GM23338 (cell line): Measurements from ENCODE around the gene FNDC4. TPM values are rescaled to one million over a fixed set of nuclear protein-coding genes. Genes with fewer than 3 reads are reported as not detected.

Source experiments
- ATAC-seq: fragments of 200-7000 bp; cut with Tn5 transposase; 3 replicates; pipeline ENCODE4 v1.9.1; 2020
- DNase-seq: peaks from one replicate; pipeline ENCODE4 v3.0.0-alpha.2; 2015; ENCODE audit warnings: low spot score
- H2AFZ ChIP-seq: fragments of 200-600 bp; sonication (generic); 2 replicates; pipeline ENCODE4 v1.8.0; 2016; ENCODE audit warnings: antibody characterized with exemption, mild to moderate bottlenecking, moderate library complexity
- H3F3A ChIP-seq: fragments of 200-600 bp; sonication (generic); replicated peaks from 2 replicates; pipeline ENCODE4 v1.8.0; 2017; ENCODE audit warnings: antibody characterized with exemption, mixed run types, low read depth
- H3K27ac ChIP-seq: fragments of 200-600 bp; sonication (generic); 2 replicates; pipeline ENCODE4 v1.6.1; 2016; ENCODE audit warnings: low read depth
- H3K27me3 ChIP-seq: fragments of 200-600 bp; sonication (generic); 2 replicates; pipeline ENCODE4 v1.8.0; 2016; ENCODE audit warnings: mild to moderate bottlenecking, mixed run types, moderate library complexity; ENCODE audit not compliant: insufficient read depth
- H3K36me3 ChIP-seq: fragments of 200-600 bp; sonication (generic); 2 replicates; pipeline ENCODE4 v1.8.0; 2016; ENCODE audit warnings: mild to moderate bottlenecking; ENCODE audit not compliant: insufficient read depth
- H3K4me1 ChIP-seq: fragments of 200-600 bp; sonication (generic); 2 replicates; pipeline ENCODE4 v1.8.0; 2016; ENCODE audit warnings: mild to moderate bottlenecking, moderate library complexity; ENCODE audit not compliant: insufficient read depth
- H3K4me2 ChIP-seq: fragments of 200-600 bp; sonication (generic); 2 replicates; pipeline ENCODE4 v1.7.1; 2017; ENCODE audit warnings: mixed run types
- H3K4me3 ChIP-seq: fragments of 200-600 bp; sonication (generic); 2 replicates; pipeline ENCODE4 v1.6.1; 2016; ENCODE audit warnings: mixed run types
- H3K79me2 ChIP-seq: fragments of 200-600 bp; sonication (generic); replicated peaks from 2 replicates; pipeline ENCODE4 v1.8.0; 2017; ENCODE audit warnings: mild to moderate bottlenecking; ENCODE audit not compliant: insufficient read depth
- H3K9me2 ChIP-seq: fragments of 200-600 bp; sonication (generic); 2 replicates; pipeline ENCODE4 v1.8.0; 2017; ENCODE audit not compliant: insufficient read depth
- H4K20me1 ChIP-seq: fragments of 200-600 bp; sonication (generic); replicated peaks from 2 replicates; pipeline ENCODE4 v1.8.0; 2017; ENCODE audit warnings: mild to moderate bottlenecking; ENCODE audit not compliant: insufficient read depth
- H3K27ac Mint-ChIP-seq: 2 replicates; pipeline ENCODE4 v1.8.0; 2020; ENCODE audit warnings: inconsistent platforms, mild to moderate bottlenecking, moderate library complexity, mixed read lengths
- H3K27me3 Mint-ChIP-seq: 3 replicates; pipeline ENCODE4 v1.8.0; 2022; ENCODE audit warnings: low read depth, mild to moderate bottlenecking, moderate library complexity, mixed read lengths, inconsistent platforms; ENCODE audit not compliant: insufficient read depth, poor library complexity
- H3K36me3 Mint-ChIP-seq: 3 replicates; pipeline ENCODE4 v1.8.0; 2021; ENCODE audit warnings: low read depth, mild to moderate bottlenecking, inconsistent platforms, moderate library complexity, mixed read lengths
- H3K4me1 Mint-ChIP-seq: 3 replicates; pipeline ENCODE4 v1.8.0; 2020; ENCODE audit warnings: mild to moderate bottlenecking, inconsistent platforms, mixed read lengths
- H3K4me3 Mint-ChIP-seq: 3 replicates; pipeline ENCODE4 v1.8.0; 2021; ENCODE audit warnings: moderate library complexity, mild to moderate bottlenecking, inconsistent platforms, mixed read lengths
- H3K9me3 Mint-ChIP-seq: 3 replicates; pipeline ENCODE4 v1.8.0; 2020; ENCODE audit warnings: moderate library complexity, mild to moderate bottlenecking, inconsistent platforms, mixed read lengths
- CREB1 ChIP-seq: fragments of 250-450 bp; sonication (Bioruptor Pico); IDR thresholded peaks from 2 replicates; pipeline ENCODE4 v1.5.0; 2020; ENCODE audit warnings: low read depth, mild to moderate bottlenecking, moderate library complexity
- EZH2phosphoT487 ChIP-seq: fragments of 200-600 bp; sonication (generic); IDR thresholded peaks from one replicate; pipeline ENCODE4 v1.8.1; 2018; ENCODE audit warnings: antibody characterized with exemption; ENCODE audit not compliant: unreplicated experiment
- NANOG ChIP-seq: IDR thresholded peaks from 2 replicates; pipeline ENCODE4 v1.6.1; 2016; ENCODE audit warnings: antibody characterized with exemption, borderline replicate concordance
- REST ChIP-seq: IDR thresholded peaks from one replicate; pipeline ENCODE4 v1.6.1; 2018; ENCODE audit warnings: antibody characterized with exemption; ENCODE audit not compliant: unreplicated experiment
- STAT1 ChIP-seq: IDR thresholded peaks from one replicate; pipeline ENCODE4 v1.6.1; 2016; ENCODE audit warnings: antibody characterized with exemption; ENCODE audit not compliant: unreplicated experiment
- ZNF114 ChIP-seq: fragments of 250-450 bp; sonication (Bioruptor Pico); IDR thresholded peaks from 2 replicates; pipeline ENCODE4 v1.5.0; 2020; ENCODE audit warnings: mild to moderate bottlenecking, moderate library complexity
- polyA plus RNA-seq: library from polyadenylated mRNA; unstranded; fragments of >200 nt; fragmentation: Nextera tagmentation; extraction: Ambion mirVana; gene quantifications from 2 replicates; pipeline ENCODE4 v1.2.1, GENCODE V29; 2016
- total RNA-seq: library from RNA; depleted of rRNA; stranded (reverse); fragments of >200 nt; shearing (Covaris generic); gene quantifications from 2 replicates; pipeline ENCODE4 v1.2.3, GENCODE V29; 2014
- TF ChIP-seq, protein P1 (sequence below): fragments of 250-450 bp; sonication (Bioruptor Pico); IDR thresholded peaks from 2 replicates; pipeline ENCODE4 v1.5.0; 2020; ENCODE audit warnings: mild to moderate bottlenecking, moderate library complexity

Gene FNDC4
- total and polyA plus RNA-seq, 2 experiments from 2014 or later, result 5.9 to 13.3 TPM

DNA sequence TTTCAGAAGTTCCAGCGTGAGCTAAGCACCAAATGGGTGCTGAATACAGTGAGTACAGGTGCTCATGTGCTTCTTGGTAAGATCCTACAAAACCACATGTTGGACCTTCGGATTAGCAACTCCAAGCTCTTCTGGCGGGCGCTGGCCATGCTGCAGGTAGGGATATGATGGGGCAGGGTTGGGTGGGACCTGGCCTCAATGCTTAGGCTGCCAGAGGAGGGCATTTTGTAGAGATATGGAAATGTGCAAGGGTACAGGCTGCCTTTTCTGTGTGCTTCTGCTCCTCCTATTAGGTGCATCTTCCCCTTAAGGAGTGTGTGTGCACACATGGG lies 23.7 kb upstream of the FNDC4 start:
- no peak overlapping the region for H3K4me2 ChIP-seq
- Mint-ChIP-seq H3K27me3 (peaks cover 3% of the 10 kb centered on the region), H3K4me3 (no peak overlapping the region), H3K36me3 (no peaks in the 10 kb centered on the region), H3K9me3 (no peaks in the 10 kb centered on the region), H3K27ac (no peak overlapping the region), H3K4me1 (no peaks in the 10 kb centered on the region)
- TF ChIP-seq, protein P1, sequence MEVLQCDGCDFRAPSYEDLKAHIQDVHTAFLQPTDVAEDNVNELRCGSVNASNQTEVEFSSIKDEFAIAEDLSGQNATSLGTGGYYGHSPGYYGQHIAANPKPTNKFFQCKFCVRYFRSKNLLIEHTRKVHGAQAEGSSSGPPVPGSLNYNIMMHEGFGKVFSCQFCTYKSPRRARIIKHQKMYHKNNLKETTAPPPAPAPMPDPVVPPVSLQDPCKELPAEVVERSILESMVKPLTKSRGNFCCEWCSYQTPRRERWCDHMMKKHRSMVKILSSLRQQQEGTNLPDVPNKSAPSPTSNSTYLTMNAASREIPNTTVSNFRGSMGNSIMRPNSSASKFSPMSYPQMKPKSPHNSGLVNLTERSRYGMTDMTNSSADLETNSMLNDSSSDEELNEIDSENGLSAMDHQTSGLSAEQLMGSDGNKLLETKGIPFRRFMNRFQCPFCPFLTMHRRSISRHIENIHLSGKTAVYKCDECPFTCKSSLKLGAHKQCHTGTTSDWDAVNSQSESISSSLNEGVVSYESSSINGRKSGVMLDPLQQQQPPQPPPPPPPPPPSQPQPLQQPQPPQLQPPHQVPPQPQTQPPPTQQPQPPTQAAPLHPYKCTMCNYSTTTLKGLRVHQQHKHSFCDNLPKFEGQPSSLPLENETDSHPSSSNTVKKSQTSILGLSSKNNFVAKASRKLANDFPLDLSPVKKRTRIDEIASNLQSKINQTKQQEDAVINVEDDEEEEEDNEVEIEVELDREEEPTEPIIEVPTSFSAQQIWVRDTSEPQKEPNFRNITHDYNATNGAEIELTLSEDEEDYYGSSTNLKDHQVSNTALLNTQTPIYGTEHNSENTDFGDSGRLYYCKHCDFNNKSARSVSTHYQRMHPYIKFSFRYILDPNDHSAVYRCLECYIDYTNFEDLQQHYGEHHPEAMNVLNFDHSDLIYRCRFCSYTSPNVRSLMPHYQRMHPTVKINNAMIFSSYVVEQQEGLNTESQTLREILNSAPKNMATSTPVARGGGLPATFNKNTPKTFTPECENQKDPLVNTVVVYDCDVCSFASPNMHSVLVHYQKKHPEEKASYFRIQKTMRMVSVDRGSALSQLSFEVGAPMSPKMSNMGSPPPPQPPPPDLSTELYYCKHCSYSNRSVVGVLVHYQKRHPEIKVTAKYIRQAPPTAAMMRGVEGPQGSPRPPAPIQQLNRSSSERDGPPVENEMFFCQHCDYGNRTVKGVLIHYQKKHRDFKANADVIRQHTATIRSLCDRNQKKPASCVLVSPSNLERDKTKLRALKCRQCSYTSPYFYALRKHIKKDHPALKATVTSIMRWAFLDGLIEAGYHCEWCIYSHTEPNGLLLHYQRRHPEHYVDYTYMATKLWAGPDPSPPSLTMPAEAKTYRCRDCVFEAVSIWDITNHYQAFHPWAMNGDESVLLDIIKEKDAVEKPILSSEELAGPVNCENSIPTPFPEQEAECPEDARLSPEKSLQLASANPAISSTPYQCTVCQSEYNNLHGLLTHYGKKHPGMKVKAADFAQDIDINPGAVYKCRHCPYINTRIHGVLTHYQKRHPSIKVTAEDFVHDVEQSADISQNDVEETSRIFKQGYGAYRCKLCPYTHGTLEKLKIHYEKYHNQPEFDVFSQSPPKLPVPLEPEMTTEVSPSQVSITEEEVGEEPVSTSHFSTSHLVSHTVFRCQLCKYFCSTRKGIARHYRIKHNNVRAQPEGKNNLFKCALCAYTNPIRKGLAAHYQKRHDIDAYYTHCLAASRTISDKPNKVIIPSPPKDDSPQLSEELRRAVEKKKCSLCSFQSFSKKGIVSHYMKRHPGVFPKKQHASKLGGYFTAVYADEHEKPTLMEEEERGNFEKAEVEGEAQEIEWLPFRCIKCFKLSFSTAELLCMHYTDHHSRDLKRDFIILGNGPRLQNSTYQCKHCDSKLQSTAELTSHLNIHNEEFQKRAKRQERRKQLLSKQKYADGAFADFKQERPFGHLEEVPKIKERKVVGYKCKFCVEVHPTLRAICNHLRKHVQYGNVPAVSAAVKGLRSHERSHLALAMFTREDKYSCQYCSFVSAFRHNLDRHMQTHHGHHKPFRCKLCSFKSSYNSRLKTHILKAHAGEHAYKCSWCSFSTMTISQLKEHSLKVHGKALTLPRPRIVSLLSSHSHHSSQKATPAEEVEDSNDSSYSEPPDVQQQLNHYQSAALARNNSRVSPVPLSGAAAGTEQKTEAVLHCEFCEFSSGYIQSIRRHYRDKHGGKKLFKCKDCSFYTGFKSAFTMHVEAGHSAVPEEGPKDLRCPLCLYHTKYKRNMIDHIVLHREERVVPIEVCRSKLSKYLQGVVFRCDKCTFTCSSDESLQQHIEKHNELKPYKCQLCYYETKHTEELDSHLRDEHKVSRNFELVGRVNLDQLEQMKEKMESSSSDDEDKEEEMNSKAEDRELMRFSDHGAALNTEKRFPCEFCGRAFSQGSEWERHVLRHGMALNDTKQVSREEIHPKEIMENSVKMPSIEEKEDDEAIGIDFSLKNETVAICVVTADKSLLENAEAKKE (CRISPR knock-in tag), result no peak
- TF ChIP-seq ZNF114 (no peak), EZH2phosphoT487 (no peak), NANOG (no peak), CREB1 (CRISPR knock-in tag) (no peak), STAT1 (no peak)
- no peaks in the 10 kb centered on the region for H3K4me1 ChIP-seq
- H4K20me1 ChIP-seq, result no peaks in the 10 kb centered on the region
- no peak for ATAC-seq
- H3K27ac ChIP-seq, result no peak overlapping the region
- no peaks in the 10 kb centered on the region for H3K27me3 ChIP-seq
- H3K4me3 ChIP-seq, result no peak overlapping the region
- no peak for DNase-seq
- no peaks in the 10 kb centered on the region for H3K36me3 ChIP-seq
- no peaks in the 10 kb centered on the region for H3K9me2 ChIP-seq
- H2AFZ ChIP-seq, result peak overlapping the region; percentile 38; the same call in 1 of the 2 replicates
- H3F3A ChIP-seq, result no peaks in the 10 kb centered on the region
- H3K79me2 ChIP-seq, result no peaks in the 10 kb centered on the region

DNA sequence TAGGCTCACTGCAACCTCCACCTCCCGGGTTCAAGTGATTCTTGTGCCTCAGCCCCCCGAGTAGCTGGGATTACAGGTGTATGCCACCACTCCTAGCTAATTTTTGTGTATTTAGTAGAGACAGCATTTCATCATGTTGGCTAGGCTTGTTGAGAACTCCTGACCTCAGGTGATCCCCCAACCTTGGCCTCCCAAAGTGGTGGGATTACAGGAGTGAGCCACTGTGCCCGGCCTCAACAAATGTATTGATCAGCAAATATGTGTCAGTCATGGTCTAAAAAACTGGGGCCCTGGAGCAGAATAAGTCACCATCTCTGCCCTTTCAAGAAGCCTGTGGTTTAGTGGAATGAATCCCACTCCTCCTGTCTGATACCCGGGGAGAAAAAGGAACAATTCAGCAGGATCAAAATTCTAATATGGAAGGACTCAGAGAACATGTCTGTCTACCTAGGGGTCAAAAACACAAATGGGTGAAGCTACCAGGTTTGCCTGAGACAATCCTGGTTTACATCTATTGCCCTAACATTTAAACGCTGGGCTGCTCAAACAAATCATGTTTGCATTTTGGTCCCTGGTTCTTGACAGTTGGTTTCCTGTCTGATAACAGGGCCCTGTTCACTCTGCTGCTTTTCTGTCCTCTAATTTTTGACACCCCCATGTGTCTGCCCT lies 23.2 kb upstream of the FNDC4 start:
- Histone ChIP-seq H3K4me1 (no peaks in the 10 kb centered on the region), H3K79me2 (no peaks in the 10 kb centered on the region), H3K27me3 (no peaks in the 10 kb centered on the region), H3K4me2 (no peak overlapping the region), H3F3A (no peaks in the 10 kb centered on the region), H3K36me3 (no peaks in the 10 kb centered on the region), H3K27ac (no peak overlapping the region), H3K4me3 (no peak overlapping the region), H3K9me2 (no peaks in the 10 kb centered on the region), H4K20me1 (no peaks in the 10 kb centered on the region), H2AFZ (peak overlapping the region; percentile 38; the same call in 1 of the 2 replicates)
- Mint-ChIP-seq H3K4me1 (no peaks in the 10 kb centered on the region), H3K36me3 (no peaks in the 10 kb centered on the region), H3K9me3 (no peaks in the 10 kb centered on the region), H3K4me3 (no peak overlapping the region), H3K27me3 (peaks cover 3% of the 10 kb centered on the region), H3K27ac (no peak overlapping the region)
- DNase-seq (no peak), ATAC-seq (no peak)
- no peak for TF ChIP-seq REST
